Sigmoid colon (tissue), 7 donors: Measurements from ENCODE around the gene SEPTIN8. TPM values are rescaled to one million over a fixed set of nuclear protein-coding genes. Genes with fewer than 3 reads are reported as not detected.

Experiments
- DNase-seq: peaks from one replicate; pipeline ENCODE4 v3.0.0-alpha.2; 2019
- H3K27ac ChIP-seq, 4 donors: fragments of 200-600 bp; sonication (generic); one replicate each; pipeline ENCODE4 v1.5.1; 2016 to 2019; ENCODE audit warnings: mild to moderate bottlenecking in 1 of 4
- H3K27me3 ChIP-seq, 3 donors: fragments of 200-600 bp; sonication (generic); one replicate each; pipeline ENCODE4 v1.5.1; 2019; ENCODE audit warnings: mild to moderate bottlenecking in 1 of 3
- H3K36me3 ChIP-seq, 4 donors: fragments of 200-600 bp; sonication (generic); one replicate each; pipeline ENCODE4 v1.5.1; 2016 to 2019
- H3K4me1 ChIP-seq, 4 donors: fragments of 200-600 bp; sonication (generic); one replicate each; pipeline ENCODE4 v1.5.1; 2017 to 2019
- H3K4me3 ChIP-seq, 4 donors: fragments of 200-600 bp; sonication (generic); one replicate each; pipeline ENCODE4 v1.5.1; 2017 to 2019; ENCODE audit warnings: mild to moderate bottlenecking in 2 of 4, moderate library complexity in 1 of 4
- H3K9me3 ChIP-seq, 4 donors: fragments of 200-600 bp in 3 of 4; sonication (generic) in 3 of 4; one replicate each; pipeline versions ENCODE4 v1.5.1 to v1.6.1; 2013 to 2019
- CTCF ChIP-seq, 4 experiments: fragments of 450-650 bp in 3 of 4; fragments of 200-600 bp in 1 of 4; IDR thresholded peaks; one replicate each; pipeline ENCODE4 v1.5.1; 2016 to 2019; ENCODE audit warnings: antibody characterized with exemption in 4 of 4, mild to moderate bottlenecking in 3 of 4, moderate library complexity in 2 of 4
- EP300 ChIP-seq, 4 donors: sonication (generic); formaldehyde crosslinking; IDR thresholded peaks; one replicate each; pipeline ENCODE4 v1.6.1; 2017; ENCODE audit warnings: antibody characterized with exemption in 4 of 4
- POLR2A ChIP-seq, 2 donors: fragments of 450-650 bp; IDR thresholded peaks; one replicate each; pipeline ENCODE4 v1.6.1; 2016; ENCODE audit warnings: antibody characterized with exemption in 2 of 2, mild to moderate bottlenecking in 2 of 2, moderate library complexity in 2 of 2
- POLR2AphosphoS5 ChIP-seq, 4 donors: sonication (generic); formaldehyde crosslinking; IDR thresholded peaks; one replicate each; pipeline ENCODE4 v1.6.1; 2017; ENCODE audit warnings: antibody characterized with exemption in 4 of 4
- WGBS, 2 donors: extraction: QIAGEN DNeasy Blood & Tissue Kit; methylation state at CpG; one replicate each; pipeline ENCODE4 v1.1.7; 2013; 5-methylcytosine and 5-hydroxymethylcytosine counted together
- intact Hi-C: fragments of 100-400 bp; cut with DNase I; formaldehyde crosslinking; loops from one replicate; pipeline ENCODE4 v1.15.1; 2023
- polyA plus RNA-seq, 3 donors: library from polyadenylated mRNA; stranded (reverse); fragments of 200-250 nt; gene quantifications; one replicate each; pipeline ENCODE4 v1.2.3, GENCODE V29; 2013
- total RNA-seq, 4 donors: library from RNA; depleted of rRNA; stranded (reverse); fragments of >200 nt; gene quantifications; one replicate each; pipeline ENCODE4 v1.1.0, GENCODE V29; 2016
- donor health status: healthy with polysubstance abuse.
- donor health status: Bipolar disorder and iron deficiency.
- donor health status: healthy.

The SEPTIN8 gene
- total and polyA plus RNA-seq, 7 donors, result 19.2 to 38.0 (median 30.7) TPM

GRCh38 chr5:132764051-132764450 lies 13.0 kb downstream of the SEPTIN8 start:
- intact Hi-C loops, result no loop called here
- 94 to 96% methylated on average over 10 of the region's 10 CpGs for WGBS, 2 donors
- Histone ChIP-seq H3K4me1 (peaks cover 0 to 21% (median 16%) of the 10 kb centered on the region in 4 donors), H3K27ac (no peak overlapping the region), H3K9me3 (no peaks in the 10 kb centered on the region), H3K27me3 (no peaks in the 10 kb centered on the region), H3K36me3 (peaks cover 6 to 62% (median 30%) of the 10 kb centered on the region in 4 donors), H3K4me3 (no peak overlapping the region)
- DNase-seq, result no peak
- no peak for TF ChIP-seq CTCF (IDR thresholded peaks at IDR 0.05)
- TF ChIP-seq POLR2A (IDR thresholded peaks at IDR 0.05), result no peak
- no peak for TF ChIP-seq POLR2AphosphoS5 (IDR thresholded peaks at IDR 0.05)
- no peak for TF ChIP-seq EP300 (IDR thresholded peaks at IDR 0.05)

GRCh38 chr5:132763181-132764036 lies 13.6 kb downstream of the SEPTIN8 start:
- Histone ChIP-seq H3K27me3 (no peaks in the 10 kb centered on the region), H3K9me3 (no peaks in the 10 kb centered on the region), H3K27ac (no peak overlapping the region), H3K4me3 (no peak overlapping the region), H3K36me3 (peaks cover 6 to 68% (median 31%) of the 10 kb centered on the region in 4 donors), H3K4me1 (peaks cover 0 to 17% (median 13%) of the 10 kb centered on the region in 4 donors)
- DNase-seq, result no peak
- TF ChIP-seq CTCF (IDR thresholded peaks at IDR 0.05), result no peak
- TF ChIP-seq EP300 (IDR thresholded peaks at IDR 0.05), result no peak
- no peak for TF ChIP-seq POLR2A (IDR thresholded peaks at IDR 0.05)
- no peak for TF ChIP-seq POLR2AphosphoS5 (IDR thresholded peaks at IDR 0.05)
- 93 to 94% methylated on average over 17 of the region's 17 CpGs for WGBS, 2 donors
- intact Hi-C loops, result no loop called here

GRCh38 chr5:132762246-132763000 lies 14.6 kb downstream of the SEPTIN8 start:
- intact Hi-C loops, result no loop called here
- TF ChIP-seq EP300 (IDR thresholded peaks at IDR 0.05) (no peak), POLR2A (IDR thresholded peaks at IDR 0.05) (no peak), POLR2AphosphoS5 (IDR thresholded peaks at IDR 0.05) (no peak), CTCF (IDR thresholded peaks at IDR 0.05) (no peak)
- H3K4me3 ChIP-seq, result no peak overlapping the region
- H3K27me3 ChIP-seq, result no peaks in the 10 kb centered on the region
- peaks cover 6 to 78% (median 32%) of the 10 kb centered on the region in 4 donors for H3K36me3 ChIP-seq
- H3K9me3 ChIP-seq, result no peaks in the 10 kb centered on the region
- no peak for DNase-seq
- WGBS, 2 donors, result 95% methylated on average over 11 of the region's 11 CpGs
- H3K4me1 ChIP-seq, result peaks cover 0 to 8% (median 4%) of the 10 kb centered on the region in 4 donors
- H3K27ac ChIP-seq, result no peak overlapping the region

GRCh38 chr5:132761321-132762240 lies 15.5 kb downstream of the SEPTIN8 start:
- no peaks in the 10 kb centered on the region for H3K27me3 ChIP-seq
- no peak overlapping the region for H3K4me3 ChIP-seq
- no peak overlapping the region for H3K27ac ChIP-seq
- H3K9me3 ChIP-seq, result no peaks in the 10 kb centered on the region
- H3K36me3 ChIP-seq, result peaks cover 6 to 83% (median 32%) of the 10 kb centered on the region in 4 donors
- 94 to 95% methylated on average over 22 of the region's 22 CpGs for WGBS, 2 donors
- DNase-seq, result peak; percentile 48
- no peaks in the 10 kb centered on the region for H3K4me1 ChIP-seq
- TF ChIP-seq POLR2AphosphoS5 (IDR thresholded peaks at IDR 0.05), result no peak
- TF ChIP-seq EP300 (IDR thresholded peaks at IDR 0.05), result no peak
- TF ChIP-seq CTCF (IDR thresholded peaks at IDR 0.05), result no peak
- TF ChIP-seq POLR2A (IDR thresholded peaks at IDR 0.05), result no peak
- intact Hi-C loops, result no loop called here
